M059J (cell line): Measurements from ENCODE around the gene ME1. TPM values are rescaled to one million over a fixed set of nuclear protein-coding genes. Genes with fewer than 3 reads are reported as not detected.
"Not testable (repeated sequence)": the region's sequence is repeated elsewhere in the genome, so short reads cannot be mapped to it uniquely, and the experiment has no call there.

ENCODE experiments used
- DNase-seq: peaks from one replicate; pipeline ENCODE4 v3.0.0-alpha.2; 2012; ENCODE audit warnings: low read depth
- total RNA-seq: library from RNA; depleted of rRNA; stranded (reverse); fragments of >200 nt; shearing (Covaris generic); gene quantifications from 2 replicates; pipeline ENCODE4 v1.2.3, GENCODE V29; 2014

ME1 gene
- total RNA-seq, 1 experiment from 2014 or later = 11.6 TPM

DNA sequence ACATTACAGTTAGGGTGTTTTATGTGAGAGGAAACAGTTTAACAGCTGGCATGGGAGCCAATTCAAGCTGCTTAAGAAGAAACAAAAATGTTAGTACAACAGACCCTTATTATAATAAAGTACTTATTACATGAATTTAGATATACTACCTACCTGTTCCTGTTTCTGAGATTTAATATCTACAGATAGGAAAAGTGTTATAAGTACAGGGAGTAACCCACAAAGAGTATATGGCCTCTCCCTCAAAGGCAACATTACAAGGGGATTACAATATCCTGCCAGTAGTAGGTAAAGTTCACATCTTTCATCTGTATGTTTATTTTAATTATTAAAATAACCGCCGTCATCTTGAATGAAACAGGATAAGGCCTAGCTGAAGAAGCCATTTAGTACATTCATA is 1.8 kb upstream of the ME1 start:
- no peak for DNase-seq

DNA sequence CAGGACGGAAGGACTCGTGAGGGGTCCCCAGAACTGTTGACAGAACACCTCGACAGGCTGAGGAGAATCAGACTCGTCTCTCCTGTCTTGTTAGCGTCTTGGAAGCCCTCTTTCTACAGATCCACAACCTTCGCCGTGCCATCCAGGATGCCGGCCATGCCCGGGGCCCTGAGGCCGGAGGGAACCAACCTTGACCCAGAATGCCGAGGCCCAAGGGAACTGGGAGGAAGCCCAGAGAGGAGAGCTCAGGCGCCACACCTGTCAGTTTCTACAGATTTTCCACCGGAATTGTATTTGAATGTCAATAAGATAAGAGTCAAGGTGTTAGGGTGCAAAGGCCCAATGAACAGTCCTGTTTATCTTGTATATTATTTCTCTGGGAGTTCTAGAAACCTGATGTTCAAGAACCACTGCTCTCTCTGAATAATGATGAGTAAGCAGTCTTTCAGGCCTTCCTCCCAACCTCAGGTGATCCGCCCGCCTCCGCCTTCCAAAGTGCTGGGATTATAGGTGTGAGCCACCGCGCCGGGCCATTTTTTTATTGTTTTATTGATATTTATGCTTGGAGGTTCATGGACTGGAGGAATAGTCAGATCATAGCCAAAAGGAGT is 799 bp upstream of the ME1 start:
- no peak for DNase-seq

GRCh38 chr6:83429857-83430610 is 817 bp downstream of the ME1 start:
- peak; percentile 53 for DNase-seq

DNA sequence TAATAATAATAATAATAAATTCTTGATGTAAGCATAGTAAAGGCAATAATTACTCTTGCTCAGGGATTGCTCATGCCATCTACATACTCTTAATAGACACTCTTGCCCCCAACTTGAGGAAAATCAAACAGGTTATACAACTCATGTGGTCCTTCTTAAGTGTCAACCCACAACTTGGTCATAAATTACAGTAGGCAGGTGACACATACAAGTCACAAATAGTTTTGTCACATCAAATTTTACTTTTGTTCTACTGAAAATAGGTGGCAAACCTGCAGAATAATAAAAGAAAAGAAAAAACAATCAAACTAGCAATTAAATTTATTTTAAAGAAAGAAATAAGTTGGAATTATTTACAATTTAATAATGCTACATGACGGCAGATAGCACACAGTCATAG is 1.6 kb downstream of the ME1 start:
- DNase-seq = no peak

GRCh38 chr6:83424392-83425018 is 6.3 kb downstream of the ME1 start:
- no peak for DNase-seq

- peak; percentile 57 for DNase-seq
Measured at GRCh38 chr6:83417880-83418663, 12.8 kb downstream of the ME1 start.

DNA sequence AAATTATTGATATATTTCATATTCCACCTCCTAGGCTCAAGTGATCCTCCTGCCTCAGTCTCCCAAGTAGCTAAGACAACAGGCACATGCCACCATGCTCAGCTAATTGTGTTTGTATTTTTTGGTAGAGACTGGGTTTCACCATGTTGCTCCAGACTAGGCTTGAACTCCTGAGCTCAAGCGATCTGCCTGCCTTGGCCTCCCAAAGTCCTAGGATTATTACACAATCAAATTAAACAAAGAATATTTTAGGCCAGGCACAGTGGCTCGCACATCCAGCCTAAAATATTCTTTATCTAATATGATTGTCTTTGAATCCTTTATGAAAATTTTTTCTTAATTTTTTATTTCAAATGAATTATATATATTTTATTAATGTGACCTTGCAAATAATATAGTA is 17.8 kb downstream of the ME1 start:
- no peak for DNase-seq

GRCh38 chr6:83411731-83412130 is 19.1 kb downstream of the ME1 start:
- no peak for DNase-seq

- DNase-seq = peak; percentile 18
Measured at GRCh38 chr6:83403191-83403590, 27.7 kb downstream of the ME1 start.

DNA sequence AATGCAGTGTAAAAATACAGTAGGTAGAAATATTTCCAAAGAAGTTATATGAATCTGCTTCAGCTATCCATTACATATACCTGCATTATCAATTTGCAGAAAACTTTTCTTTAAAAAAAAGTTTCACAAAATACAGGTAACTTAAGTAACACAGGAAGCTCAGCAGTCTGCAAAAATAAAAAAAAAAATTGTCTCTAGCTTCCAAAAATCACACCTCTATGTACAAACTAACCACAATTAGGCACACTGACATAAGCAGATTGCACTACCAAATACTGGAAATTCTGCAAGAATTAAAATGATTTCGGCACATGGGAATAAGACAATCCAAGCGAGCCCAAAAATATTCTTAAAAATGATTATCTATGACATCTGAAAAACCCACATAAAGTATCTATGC is 41.2 kb downstream of the ME1 start:
- no peak for DNase-seq

DNA sequence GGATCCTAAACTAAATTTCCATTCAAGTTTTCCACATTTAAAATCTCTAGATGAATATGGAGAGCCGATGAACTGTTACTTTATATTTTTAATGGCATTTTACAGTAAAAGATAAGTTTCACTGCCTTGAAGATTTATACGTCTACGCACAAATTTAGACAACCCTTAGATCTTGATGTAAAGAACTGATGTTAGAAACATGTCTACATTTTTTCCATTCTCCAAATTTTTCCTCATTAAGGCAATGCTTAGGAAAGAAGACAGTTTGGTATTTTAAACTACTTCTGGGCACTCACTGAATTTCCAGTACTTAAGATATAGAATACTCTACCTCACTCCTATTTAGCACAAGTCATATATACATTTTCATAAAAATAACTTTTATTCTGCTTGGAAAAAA is 45.4 kb downstream of the ME1 start:
- DNase-seq = no peak

DNA sequence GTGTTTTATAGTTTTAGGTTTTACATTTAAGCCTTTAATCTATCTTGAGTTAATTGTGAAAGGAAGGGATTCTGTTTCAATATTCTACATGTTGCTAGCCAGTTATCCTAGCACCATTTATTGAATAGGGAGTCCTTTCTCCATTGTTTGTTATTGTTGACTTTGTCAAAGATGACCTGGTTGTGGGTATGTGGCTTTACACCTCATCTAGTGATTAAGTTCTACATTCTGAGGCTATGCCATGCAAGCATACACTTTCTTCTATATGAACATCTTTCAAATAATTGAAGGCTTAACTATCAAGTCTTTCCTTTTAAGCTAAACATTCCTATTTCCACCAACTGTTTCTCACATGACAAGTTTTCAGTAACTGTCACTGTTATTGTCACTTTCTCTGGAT is 46.1 kb downstream of the ME1 start:
- no peak for DNase-seq

GRCh38 chr6:83381949-83382348 is 48.9 kb downstream of the ME1 start:
- DNase-seq = no peak

- DNase-seq = peak; percentile 74
Measured at GRCh38 chr6:83378621-83379388, 52.0 kb downstream of the ME1 start.

DNA sequence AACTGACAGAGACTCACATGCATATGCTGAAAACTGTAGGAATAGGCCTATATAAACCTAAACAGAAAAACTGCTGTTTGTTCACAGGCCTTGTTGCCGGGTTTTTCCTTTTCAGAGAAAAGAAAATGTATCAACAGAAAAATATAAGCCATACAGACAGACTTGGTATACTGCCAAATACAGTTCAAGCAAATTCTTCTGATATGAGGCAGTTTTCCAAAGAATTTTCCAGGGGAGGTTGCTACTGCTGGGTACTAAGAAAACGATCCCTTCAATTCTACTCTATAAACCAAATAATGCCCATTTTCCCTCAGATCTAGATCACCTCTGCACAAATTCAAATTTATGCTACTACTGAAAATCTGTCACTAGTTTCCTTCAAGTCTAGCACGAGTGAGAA is 59.4 kb downstream of the ME1 start:
- no peak for DNase-seq

DNA sequence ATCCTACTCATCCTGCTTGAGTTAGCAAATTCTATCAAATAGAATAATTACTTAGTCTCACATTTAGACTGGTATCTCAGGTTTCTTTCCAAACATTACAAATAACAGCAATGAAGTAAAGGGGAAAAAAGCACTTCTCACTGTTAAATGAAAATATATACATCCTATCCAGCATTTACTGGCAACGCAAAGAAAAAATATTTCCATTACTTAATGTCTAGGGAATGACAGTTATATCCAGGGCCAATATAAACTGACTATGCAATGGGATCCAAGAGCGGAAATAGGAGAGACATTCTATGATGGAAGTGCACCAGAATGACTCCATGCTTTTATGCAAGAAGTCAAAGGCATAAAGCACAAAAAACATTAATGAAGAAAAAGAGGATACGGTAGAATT is 60.3 kb downstream of the ME1 start:
- DNase-seq = no peak

- no peak for DNase-seq
Measured at GRCh38 chr6:83369692-83370091, 61.2 kb downstream of the ME1 start.

DNA sequence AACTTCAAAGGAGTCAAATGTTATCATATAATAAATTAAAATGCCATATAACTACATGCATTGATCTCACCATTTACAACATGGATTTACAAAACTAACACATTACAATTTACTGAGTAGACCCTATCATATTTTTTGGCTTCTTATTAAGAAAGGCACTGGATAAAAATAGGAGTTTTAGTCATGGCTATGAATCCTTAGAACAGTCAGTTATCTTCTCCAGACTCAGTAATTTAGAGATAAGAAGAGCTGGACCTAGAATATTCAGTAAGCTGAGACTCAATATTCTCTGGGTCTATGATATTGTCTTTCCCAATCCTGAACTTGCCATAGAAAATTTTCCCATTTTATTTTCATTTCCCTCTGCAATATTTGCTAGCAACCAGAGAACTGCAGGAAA is 62.3 kb downstream of the ME1 start:
- DNase-seq = no peak

DNA sequence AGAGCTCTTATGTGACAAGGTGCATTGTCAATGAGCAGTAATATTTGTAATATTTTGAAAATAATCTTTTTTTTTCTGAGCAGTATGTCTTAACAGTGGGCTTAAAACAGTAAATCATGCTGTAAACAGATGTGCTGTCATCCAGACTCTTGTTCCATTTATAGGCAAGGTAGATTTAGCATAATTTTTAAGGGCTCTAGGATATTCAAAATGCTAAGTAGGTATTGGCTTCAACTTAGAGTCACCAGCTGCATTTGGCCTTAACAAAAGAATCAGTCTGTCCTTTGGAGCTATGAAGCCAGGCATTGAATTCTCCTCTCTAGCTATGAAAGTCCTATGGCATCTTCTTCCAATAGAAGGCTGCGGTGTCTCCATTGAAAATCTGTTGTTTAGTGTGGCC is 63.7 kb downstream of the ME1 start:
- no peak for DNase-seq

DNA sequence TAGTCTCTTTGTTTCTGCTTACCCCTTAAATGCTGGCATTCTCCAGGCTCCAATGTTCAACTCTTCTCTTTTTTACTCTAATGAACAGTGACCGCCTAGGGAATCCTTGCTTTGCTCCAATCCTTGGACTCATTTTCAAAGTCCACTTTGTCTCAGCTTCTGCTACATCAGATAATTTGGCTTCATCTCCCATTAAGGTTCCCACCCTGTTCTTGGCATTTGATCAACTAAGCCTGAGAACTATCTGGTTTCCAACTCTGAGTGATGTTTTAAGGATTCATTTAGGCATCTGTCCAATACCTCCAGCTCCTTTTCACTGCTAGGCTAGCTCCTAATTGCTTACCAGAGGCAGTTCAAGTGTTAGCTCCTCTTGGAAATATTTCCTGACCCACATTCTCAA is 64.9 kb downstream of the ME1 start:
- peak; percentile 11 for DNase-seq

DNA sequence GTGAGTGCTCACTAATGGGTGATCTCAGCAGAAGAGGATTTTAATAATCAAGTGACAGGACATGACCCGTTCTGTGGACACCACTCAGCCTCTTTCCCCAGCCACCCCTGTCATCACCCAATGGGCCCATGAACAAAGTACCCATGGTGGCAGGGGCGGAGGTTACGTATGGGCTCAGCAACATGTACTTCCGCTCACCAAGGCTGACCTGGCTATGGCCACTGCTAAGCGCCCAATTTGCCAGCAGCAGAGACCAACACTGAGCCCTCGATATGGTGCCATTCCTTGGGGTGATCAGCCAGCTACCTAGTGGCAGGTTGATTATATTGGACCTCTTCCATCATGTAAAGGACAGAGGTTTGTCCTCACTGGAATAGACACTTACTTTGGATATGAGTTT is 68.5 kb downstream of the ME1 start:
- DNase-seq = not testable (repeated sequence)

- no peak for DNase-seq
Measured at GRCh38 chr6:83359638-83360037, 71.2 kb downstream of the ME1 start.
